ENCODE data around the gene CREB3L4.

DNA sequence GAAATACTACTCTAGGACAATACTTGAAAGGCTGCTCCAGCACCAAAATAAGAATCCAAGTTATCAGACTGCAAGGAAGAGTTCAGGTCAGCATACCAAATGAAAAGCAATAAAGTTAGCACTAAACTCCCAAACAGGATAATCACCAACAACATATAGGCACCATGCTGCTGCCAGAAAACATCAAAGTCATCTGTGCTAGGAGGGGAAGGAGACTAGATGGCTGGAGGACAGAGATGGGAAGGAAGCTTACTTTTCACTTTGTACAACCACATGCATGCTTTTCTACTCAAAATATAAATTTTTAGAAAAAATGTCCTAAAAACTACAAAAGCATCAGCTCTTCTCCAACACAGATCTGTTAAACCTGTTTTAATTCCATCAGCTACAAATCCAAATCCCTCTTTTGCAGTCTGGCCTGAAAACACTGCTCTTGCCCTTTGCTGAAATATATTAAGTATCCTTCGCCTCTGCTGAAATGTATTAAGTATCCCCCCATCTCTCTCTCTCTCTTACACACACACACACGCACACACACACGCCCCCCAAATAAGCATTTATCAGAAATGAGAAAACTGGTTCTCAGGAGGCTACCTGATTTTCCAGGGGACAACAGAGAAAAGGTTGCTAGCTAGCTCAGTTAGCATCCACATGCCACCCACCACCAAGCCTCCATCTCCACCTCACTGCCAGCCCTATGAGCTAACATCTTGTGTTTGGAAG, 46.5 kb upstream of the CREB3L4 start:
- TF ChIP-seq SUZ12 (IDR thresholded peaks at IDR 0.05; ENCODE audit: extremely low read depth, insufficient read depth, insufficient read length) = no peak
- no peak for TF ChIP-seq YY1 (IDR thresholded peaks at IDR 0.05; ENCODE audit: insufficient read depth, insufficient read length)
